C4-2B (cell line): Measurements from ENCODE around the gene ELMO1.

Experiments used
- ZFX ChIP-seq: fragments of 450-650 bp; IDR thresholded peaks from 2 replicates; pipeline ENCODE4 v1.6.1; 2017
- TF ChIP-seq, protein P1 (sequence below): fragments of 450-650 bp; conservative IDR thresholded peaks from 2 replicates; pipeline ENCODE4 v1.5.1; 2017; ENCODE audit warnings: mild to moderate bottlenecking

GRCh38 chr7:37432281-37432920 is 16.3 kb downstream of the ELMO1 start:
- TF ChIP-seq, protein P1, sequence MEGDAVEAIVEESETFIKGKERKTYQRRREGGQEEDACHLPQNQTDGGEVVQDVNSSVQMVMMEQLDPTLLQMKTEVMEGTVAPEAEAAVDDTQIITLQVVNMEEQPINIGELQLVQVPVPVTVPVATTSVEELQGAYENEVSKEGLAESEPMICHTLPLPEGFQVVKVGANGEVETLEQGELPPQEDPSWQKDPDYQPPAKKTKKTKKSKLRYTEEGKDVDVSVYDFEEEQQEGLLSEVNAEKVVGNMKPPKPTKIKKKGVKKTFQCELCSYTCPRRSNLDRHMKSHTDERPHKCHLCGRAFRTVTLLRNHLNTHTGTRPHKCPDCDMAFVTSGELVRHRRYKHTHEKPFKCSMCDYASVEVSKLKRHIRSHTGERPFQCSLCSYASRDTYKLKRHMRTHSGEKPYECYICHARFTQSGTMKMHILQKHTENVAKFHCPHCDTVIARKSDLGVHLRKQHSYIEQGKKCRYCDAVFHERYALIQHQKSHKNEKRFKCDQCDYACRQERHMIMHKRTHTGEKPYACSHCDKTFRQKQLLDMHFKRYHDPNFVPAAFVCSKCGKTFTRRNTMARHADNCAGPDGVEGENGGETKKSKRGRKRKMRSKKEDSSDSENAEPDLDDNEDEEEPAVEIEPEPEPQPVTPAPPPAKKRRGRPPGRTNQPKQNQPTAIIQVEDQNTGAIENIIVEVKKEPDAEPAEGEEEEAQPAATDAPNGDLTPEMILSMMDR, result no peak
- TF ChIP-seq ZFX, result no peak
